GM21786 (cell line): ENCODE results near the gene FDXACB1.
A peak's percentile ranks its signal among the peaks of the same experiment; 100 is the strongest.

ENCODE experiments used
- ATAC-seq: cut with Tn5 transposase; IDR thresholded peaks from one replicate; pipeline ENCODE4 v1.9.1; 2021; ENCODE audit not compliant: unreplicated experiment

FDXACB1 gene

GRCh38 chr11:111846063-111846462 is 32.9 kb downstream of the FDXACB1 start:
- no peak for ATAC-seq

- ATAC-seq: no peak
Measured at GRCh38 chr11:111845276-111846028, 33.5 kb downstream of the FDXACB1 start.

GRCh38 chr11:111843661-111844060 is 35.3 kb downstream of the FDXACB1 start:
- ATAC-seq: no peak

GRCh38 chr11:111841370-111842053 is 37.5 kb downstream of the FDXACB1 start:
- ATAC-seq: no peak

DNA sequence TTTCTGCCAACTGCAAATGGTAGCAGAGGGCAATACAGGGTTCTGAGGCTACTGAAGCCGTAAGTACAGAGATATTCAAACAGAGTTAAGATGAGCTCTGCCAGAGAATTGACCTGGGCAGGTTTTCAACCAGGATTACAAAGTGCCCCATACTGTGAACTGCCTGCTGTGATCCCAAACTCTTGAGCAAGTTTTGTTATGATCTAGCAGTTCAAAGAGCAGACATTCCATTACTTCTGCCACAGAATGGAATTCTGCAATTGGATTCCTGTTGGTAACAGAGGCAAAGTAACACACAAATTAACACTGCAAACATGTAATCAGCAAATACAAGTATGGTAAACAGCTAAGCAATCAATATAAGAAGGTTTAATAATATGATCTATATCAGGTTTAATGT is 38.8 kb downstream of the FDXACB1 start:
- no peak for ATAC-seq

DNA sequence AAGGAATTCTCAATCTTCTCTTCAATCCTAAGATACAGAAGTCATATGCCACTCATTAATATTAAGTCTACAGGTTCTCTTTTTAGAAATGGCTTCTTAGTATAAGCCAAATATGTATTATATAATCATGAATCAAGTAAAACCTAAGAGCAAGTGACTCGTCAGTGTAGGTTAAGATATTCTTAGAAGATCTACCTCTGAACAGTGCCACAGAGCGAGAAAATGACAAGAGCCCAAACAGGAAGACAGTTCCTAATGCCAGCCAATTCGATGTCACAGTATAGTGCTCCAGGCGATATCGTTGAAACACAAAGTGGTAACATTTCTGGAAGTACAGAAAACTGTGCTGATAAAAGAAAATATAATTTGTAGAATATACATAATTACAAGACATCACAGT is 40.9 kb downstream of the FDXACB1 start:
- ATAC-seq: no peak

DNA sequence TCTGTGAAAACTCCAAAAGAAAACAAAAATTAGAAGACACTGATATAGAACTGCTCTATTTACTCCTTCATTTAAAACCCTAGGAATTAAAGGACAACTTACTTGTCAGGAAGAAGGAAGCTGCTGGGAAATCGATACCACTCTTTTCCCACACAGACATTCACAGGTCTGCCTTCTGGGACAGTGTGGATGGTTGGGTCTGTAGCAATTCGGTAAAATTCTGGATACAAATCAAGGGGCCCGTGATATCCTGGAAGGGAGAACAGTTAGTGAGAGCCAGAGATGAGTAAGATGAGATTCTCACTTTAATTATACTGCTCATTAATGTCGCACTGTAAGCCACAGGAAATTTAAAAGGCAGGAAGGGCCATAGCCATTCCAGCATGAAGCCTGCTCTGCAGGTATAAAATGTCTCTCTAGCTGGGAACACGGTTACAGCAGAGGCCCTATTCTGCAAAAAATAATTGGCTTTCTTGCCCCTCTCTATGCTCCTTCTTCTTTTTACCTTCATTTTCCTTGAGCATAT is 41.5 kb downstream of the FDXACB1 start:
- ATAC-seq: no peak

DNA sequence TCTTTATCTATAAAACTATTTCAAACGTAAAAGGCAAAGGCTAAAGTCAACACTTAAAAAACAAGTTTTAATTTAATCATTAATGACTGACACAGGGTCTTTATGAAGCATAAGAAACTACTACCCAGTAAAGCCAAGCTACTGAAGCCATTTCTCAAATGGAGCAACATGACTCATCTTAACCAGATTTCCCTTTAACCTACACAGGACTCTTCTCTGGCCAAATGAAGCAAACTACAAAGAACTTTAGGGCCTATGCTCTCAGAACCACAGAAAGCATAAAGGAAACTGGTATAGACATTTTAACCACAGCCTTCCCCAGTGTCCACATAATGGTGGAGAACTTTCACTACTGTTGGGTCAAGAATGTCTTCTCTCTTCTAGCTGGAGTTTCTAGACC is 42.2 kb downstream of the FDXACB1 start:
- ATAC-seq: peak; percentile 86

GRCh38 chr11:111836162-111836561 is 42.8 kb downstream of the FDXACB1 start:
- no peak for ATAC-seq

DNA sequence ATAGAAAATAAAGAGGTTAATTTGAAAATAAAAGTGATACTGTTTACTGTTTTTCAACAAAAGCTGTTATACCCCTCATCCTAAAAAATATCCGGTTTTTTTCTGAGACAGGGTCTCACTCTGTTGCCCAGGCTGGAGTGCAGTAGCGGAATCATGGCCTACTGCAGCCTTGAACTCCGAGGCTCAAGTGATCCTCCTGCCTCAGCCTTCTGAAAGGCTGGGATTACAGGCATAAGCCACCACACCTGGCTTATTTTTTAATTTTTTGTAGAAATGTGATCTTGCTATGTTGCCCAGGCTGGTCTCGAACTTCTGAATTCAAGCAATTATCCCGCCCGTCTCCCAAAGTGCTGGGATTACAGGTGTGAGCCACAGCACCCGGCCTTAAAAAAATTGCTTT is 43.3 kb downstream of the FDXACB1 start:
- ATAC-seq: no peak

GRCh38 chr11:111834432-111835163 is 44.4 kb downstream of the FDXACB1 start:
- no peak for ATAC-seq

GRCh38 chr11:111833524-111833923 is 45.4 kb downstream of the FDXACB1 start:
- ATAC-seq: no peak

GRCh38 chr11:111829185-111829968 is 49.6 kb downstream of the FDXACB1 start:
- peak; percentile 76 for ATAC-seq

- ATAC-seq: no peak
Measured at GRCh38 chr11:111826322-111826950, 52.5 kb downstream of the FDXACB1 start.
